ENCODE data around the gene OR5AC2. TPM values are rescaled to one million over a fixed set of nuclear protein-coding genes. Genes with fewer than 3 reads are reported as not detected.
A peak's percentile ranks its signal among the peaks of the same experiment; 100 is the strongest.

OR5AC2 gene, protein sequence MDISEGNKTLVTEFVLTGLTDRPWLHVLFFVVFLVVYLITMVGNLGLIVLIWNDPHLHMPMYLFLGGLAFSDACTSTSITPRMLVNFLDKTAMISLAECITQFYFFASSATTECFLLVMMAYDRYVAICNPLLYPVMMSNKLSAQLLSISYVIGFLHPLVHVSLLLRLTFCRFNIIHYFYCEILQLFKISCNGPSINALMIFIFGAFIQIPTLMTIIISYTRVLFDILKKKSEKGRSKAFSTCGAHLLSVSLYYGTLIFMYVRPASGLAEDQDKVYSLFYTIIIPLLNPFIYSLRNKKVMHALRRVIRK
- total RNA-seq (2014; rRNA removed; shearing (Covaris generic)) = not detected in 2 replicates

DNA sequence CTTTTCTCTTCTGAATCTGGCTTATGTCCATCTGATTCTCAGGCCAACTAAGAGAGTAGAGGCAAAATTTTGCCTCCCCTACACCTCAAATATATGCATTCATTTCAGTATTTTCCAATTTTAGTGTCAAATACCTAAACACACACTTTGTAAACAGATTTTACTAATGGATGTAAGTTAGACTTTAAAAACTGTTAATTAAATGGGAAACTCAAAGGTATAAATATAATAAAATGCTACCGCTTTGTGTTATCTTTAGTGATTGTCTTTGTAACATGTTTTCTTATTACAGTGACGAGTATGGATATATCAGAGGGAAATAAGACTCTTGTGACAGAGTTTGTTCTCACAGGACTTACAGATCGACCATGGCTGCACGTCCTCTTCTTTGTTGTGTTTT, at the start of gene OR5AC2:
TSS of gene OR5AC2 (plus strand) at position 301 of the 400 bp plus-strand sequence. CDS start at position 301, 0 bp downstream.
- no peak for DNase-seq (ENCODE audit: low read depth)

DNA sequence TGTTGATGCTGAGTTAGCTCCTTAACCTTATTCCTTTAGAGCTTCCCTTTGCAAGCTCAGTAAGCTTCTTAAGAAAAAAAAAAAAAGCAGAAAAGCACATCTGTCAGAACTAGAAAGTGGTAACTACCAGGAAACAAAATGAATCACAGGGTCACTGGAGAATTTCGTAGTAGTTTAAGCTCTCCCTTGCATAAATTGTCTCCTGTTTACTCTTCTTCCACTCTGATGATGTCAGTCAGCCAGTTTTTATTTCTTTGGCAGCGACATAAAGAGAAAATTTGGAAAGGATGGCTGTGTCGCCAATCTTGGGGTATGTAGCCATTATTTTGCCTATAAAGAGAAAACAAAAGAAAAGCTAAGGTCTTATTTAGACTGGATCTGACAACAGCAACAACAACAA, 48.7 kb upstream of the OR5AC2 start:
- no peak for DNase-seq (ENCODE audit: low read depth)

DNA sequence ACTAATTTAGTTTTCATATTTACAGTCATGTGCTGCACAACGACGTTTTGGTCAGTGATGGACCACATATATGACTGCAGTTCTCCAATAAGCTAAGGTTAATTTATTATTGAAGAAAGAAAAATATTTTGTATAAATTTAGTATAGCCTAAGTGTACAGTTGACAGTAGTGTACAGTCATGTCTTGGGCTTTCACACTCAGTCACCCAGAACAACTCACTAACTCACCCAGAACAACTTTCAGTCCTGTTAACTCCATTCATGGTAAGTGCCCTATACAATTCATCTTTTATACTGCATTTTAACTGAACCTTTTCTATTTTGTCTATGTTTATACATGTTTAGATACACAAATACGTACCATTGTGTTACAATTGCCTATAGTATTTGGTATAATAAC, 48.1 kb upstream of the OR5AC2 start:
- DNase-seq (ENCODE audit: low read depth) = no peak

DNA sequence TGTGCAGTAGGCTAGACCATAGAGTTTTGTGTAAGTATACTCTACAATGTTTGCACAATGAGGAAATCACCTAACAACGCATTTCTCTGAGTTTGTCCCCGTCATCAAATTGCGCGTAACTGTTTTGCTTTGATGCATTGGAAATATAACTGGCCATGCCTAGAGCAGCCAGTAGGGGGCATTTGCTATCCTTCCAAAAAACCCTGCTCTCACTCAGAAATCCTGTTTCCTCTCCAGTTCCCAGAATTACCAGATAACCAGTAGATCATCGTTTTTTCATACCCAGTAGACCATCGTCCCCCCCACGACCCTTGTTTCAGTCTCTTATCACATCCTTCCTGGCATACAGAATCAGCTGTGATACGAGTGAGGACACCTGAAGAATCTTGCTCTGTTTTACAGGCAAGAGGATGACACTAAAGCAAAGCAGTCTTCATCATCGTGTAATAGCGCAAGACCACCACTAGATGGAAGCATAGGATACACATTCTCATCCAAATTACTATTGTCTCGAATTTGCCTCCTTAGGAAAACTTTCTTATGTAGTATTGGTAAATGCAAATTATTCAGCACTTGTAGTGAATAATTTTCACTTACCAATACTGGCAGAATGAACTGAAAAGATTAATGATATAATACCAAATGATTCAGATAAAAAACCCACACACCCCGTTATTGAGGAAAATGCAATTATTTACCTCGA, 47.5 kb upstream of the OR5AC2 start:
- peak; percentile 69 for DNase-seq (ENCODE audit: low read depth)

DNA sequence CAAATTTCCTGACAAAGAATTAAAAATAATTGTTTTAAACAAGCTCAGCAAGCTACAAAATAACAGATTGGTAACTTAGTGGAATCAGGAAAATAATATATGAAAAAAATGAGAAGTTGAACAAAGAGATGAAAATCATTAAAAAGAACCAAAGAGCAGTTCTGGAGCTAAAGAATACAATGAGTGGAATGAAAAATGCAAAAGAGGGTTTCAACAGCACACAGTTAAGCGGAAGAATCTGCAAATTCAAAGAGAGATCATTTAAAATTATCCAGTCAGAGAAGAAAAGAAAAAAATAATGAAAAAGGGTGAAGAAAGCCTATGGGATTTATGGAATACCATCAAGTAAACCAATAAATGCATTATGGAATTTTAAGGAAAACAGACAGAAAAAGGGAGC, 45.6 kb upstream of the OR5AC2 start:
- no peak for DNase-seq (ENCODE audit: low read depth)

DNA sequence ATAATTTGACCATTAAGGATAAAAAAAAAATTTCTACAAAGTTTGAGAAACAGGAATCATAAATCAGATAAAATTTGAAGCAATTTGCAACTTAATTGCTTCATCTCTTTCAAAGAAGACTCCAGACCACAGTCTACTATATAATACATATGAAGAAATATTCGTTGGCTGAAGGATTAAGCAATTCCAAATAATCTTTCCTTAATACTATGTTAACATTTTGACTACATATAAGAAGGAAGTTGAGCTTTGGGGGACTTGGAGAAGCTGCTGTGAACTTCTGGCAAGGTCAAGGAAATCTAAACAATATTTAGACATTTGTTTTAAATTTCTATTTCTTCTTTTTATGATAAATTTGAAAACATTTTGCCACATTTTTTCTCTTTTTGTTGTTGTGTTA, 38.4 kb upstream of the OR5AC2 start:
- DNase-seq (ENCODE audit: low read depth) = no peak

DNA sequence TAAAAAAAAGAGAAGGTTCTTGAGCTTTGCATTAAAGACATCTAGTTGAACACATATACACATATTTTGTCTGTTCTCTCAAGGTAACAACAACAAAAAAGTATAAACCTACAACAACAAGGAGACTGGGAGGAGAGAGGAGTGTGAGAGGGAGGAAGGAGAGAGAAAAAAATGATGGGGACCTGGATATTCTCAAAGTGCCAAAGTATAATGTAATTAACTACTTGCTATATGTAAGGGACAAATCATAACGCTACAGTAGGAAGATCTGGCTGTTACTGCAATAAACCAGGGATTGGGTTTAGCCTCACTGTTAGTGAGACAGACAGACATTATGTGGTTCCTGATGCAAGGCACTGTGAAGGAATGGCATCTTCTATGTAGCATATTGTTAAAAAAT, 37.7 kb upstream of the OR5AC2 start:
- no peak for DNase-seq (ENCODE audit: low read depth)

DNA sequence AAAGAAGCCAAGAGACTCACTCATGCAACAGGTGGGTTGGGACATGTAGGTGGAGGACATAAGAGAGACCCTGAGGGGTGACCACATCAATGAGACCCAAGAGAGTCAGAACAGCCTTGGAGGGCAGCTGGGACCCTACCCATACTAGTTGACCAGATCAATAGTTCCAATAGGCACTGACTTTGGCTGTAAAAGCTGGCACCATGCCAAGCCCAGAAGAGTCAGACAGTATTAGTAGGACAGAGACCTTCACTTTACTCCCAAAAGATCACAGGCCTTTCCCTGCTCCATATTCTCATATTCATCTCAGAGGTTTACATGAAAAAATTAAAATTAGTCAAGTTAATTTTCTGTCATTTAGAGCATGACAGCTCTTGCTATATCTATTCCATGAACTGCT, 30.9 kb upstream of the OR5AC2 start:
- DNase-seq (ENCODE audit: low read depth) = no peak

- no peak for DNase-seq (ENCODE audit: low read depth)
Observed at GRCh38 chr3:98057631-98058030, 29.3 kb upstream of the OR5AC2 start.

GRCh38 chr3:98058244-98058960, 28.6 kb upstream of the OR5AC2 start:
- no peak for DNase-seq (ENCODE audit: low read depth)

GRCh38 chr3:98068824-98069223, 18.1 kb upstream of the OR5AC2 start:
- no peak for DNase-seq (ENCODE audit: low read depth)

- DNase-seq (ENCODE audit: low read depth) = no peak
Observed at GRCh38 chr3:98070840-98071239, 16.1 kb upstream of the OR5AC2 start.

GRCh38 chr3:98073486-98073885, 13.5 kb upstream of the OR5AC2 start:
- DNase-seq (ENCODE audit: low read depth) = no peak

GRCh38 chr3:98095882-98096281, 8.9 kb downstream of the OR5AC2 start:
- DNase-seq (ENCODE audit: low read depth) = no peak

- no peak for DNase-seq (ENCODE audit: low read depth)
Observed at GRCh38 chr3:98099848-98100247, 12.9 kb downstream of the OR5AC2 start.

DNA sequence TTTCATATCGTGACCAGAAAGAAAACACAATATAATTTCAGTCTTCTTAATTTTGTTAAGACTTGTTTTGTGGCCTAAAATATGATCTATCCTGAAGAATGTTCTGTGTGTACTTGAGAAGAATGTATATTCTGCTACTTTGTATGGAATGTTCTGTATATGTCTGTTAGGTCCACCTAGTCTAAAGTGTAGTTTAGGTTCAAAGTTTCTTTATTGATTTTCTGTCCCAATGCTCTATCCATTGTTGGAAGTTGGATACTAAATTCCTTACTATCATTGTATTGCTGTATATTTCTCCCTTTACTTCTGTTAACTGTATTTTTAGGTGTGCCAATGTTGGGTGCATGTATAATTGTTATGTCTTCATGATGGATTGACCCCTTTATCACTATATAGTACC, 21.2 kb downstream of the OR5AC2 start:
- no peak for DNase-seq (ENCODE audit: low read depth)

DNA sequence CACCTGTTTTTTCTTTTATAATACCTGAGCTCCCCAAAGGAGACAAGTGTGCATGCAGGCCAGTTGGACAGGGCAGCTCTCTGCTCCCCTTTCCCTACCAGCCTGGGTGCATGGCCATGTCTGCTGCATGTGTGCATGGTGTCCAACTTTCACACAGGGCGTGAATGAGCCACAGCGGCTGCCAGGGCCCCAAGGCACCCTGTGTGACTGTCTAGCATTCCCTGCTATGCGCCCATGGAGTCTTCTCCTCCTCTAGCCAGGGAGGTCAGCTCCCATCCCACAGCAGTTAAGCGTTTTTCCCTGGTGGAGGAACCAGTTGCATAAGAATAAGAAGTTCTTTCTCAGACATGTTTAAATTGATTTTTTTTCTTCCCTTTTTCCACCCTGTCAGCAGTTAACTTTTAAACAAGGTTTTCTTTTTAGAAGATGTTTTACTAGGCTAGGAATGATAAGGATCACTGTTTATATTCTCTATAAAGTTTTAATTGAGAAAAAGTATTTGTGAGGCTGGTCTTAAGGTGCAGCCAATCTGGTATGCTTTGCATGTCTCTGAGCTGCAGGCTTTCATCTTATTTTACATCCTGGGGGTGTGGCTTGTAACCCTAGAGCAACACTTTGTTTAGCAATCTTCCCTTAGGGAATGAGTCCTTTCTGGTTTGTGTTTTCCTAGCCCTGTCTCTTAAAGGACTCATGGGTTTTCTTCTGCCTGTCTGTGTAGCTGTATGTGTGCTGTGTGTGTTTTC, 23.0 kb downstream of the OR5AC2 start:
- no peak for DNase-seq (ENCODE audit: low read depth)

GRCh38 chr3:98110550-98110908, 23.6 kb downstream of the OR5AC2 start:
- DNase-seq (ENCODE audit: low read depth) = no peak

DNA sequence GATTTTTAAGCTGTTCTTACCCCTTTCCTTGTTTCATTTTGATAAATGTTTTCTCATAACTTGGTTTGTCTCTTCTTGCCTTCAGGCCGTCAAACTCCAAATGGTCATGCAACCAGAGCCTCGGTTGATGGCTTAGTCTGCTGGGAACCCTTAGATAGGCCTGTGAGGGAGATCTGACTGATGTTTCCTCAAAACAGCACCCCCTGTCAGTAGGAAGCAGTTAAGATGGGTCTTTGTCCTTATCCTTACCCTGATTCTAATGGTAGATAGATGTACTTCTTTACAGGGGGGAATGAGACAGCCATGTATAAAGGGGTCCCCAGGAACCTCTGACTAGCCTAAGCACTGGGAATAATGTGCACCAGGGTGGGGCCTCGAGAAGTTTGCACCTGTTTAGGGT, 27.3 kb downstream of the OR5AC2 start:
- DNase-seq (ENCODE audit: low read depth) = no peak

GRCh38 chr3:98115717-98116116, 28.7 kb downstream of the OR5AC2 start:
- DNase-seq (ENCODE audit: low read depth) = no peak

- DNase-seq (ENCODE audit: low read depth) = no peak
Observed at GRCh38 chr3:98130421-98130820, 43.4 kb downstream of the OR5AC2 start, which contains the start of gene OR5H1. Gene OR5H1, plus strand, starts transcription at chr3:98130721. Its CDS starts 1,977 bp downstream, at chr3:98132698.

- DNase-seq (ENCODE audit: low read depth) = no peak
Observed at GRCh38 chr3:98136631-98137030, 49.7 kb downstream of the OR5AC2 start.

Data from Daoy (cell line).